GM13976 (cell line): Measurements from ENCODE around the gene ADA.

ENCODE experiments used
- DNase-seq: peaks from one replicate; pipeline ENCODE4 v3.0.0; 2012; ENCODE audit warnings: low spot score
- CTCF ChIP-seq: IDR thresholded peaks from 2 replicates; pipeline ENCODE4 v1.5.1; 2012; ENCODE audit warnings: borderline replicate concordance, mild to moderate bottlenecking; ENCODE audit not compliant: insufficient read depth; ENCODE audit errors: extremely low read depth, missing control alignments, control extremely low read depth
- in situ Hi-C: fragments of 300-500 bp; cut with MboI; formaldehyde crosslinking; loops from one replicate; pipeline ENCODE4 v1.12.0; 2022; ENCODE audit warnings: low sequenced_read_pairs, mixed read lengths, inconsistent platforms; ENCODE audit not compliant: unreplicated experiment

Gene ADA

GRCh38 chr20:44579313-44580081 is 72.0 kb downstream of the ADA start:
- in situ Hi-C loops = no loop called here
- DNase-seq = no peak
- TF ChIP-seq CTCF = no peak

- TF ChIP-seq CTCF = peak; percentile 50
- in situ Hi-C loops = no loop called here
- peak; percentile 53 for DNase-seq
These were observed 75.2 kb downstream of the ADA start for GRCh38 chr20:44576297-44576696.

- in situ Hi-C loops = no loop called here
- TF ChIP-seq CTCF = no peak
- no peak for DNase-seq
These were observed 77.1 kb downstream of the ADA start for GRCh38 chr20:44574372-44574771.

GRCh38 chr20:44573501-44573869 is 78.0 kb downstream of the ADA start:
- in situ Hi-C loops = no loop called here
- no peak for TF ChIP-seq CTCF
- DNase-seq = no peak

- no peak for TF ChIP-seq CTCF
- no peak for DNase-seq
- in situ Hi-C loops = no loop called here
These were observed 78.7 kb downstream of the ADA start for GRCh38 chr20:44572551-44573500.

GRCh38 chr20:44571362-44571988 is 80.0 kb downstream of the ADA start:
- TF ChIP-seq CTCF = no peak
- in situ Hi-C loops = no loop called here
- no peak for DNase-seq
